Keratinocyte (primary cell): Measurements from ENCODE around the gene ZNF333. TPM values are rescaled to one million over a fixed set of nuclear protein-coding genes. Genes with fewer than 3 reads are reported as not detected.

Experiments
- DNase-seq: peaks from one replicate; pipeline ENCODE4 v3.0.0-alpha.2; 2011; ENCODE audit warnings: low read depth, missing footprints, low spot score
- FAIRE-seq: peaks from 2 replicates; lab custom pipeline; 2011; peaks lifted over from hg19 to GRCh38; lab: Jason Lieb, UNC
- H2AFZ ChIP-seq: 2 replicates; pipeline ENCODE4 v1.6.0; 2012; ENCODE audit warnings: low read length, control low read depth, inconsistent platforms; ENCODE audit not compliant: control insufficient read depth
- H3K27ac ChIP-seq: 2 replicates; pipeline ENCODE4 v1.5.1; 2011; ENCODE audit warnings: low read length; ENCODE audit not compliant: control insufficient read depth, insufficient read depth
- H3K27me3 ChIP-seq: 3 replicates; pipeline ENCODE4 v1.6.0; 2011; ENCODE audit warnings: low read length; ENCODE audit not compliant: control insufficient read depth, insufficient read depth; ENCODE audit errors: extremely low read depth
- H3K36me3 ChIP-seq, 2 experiments: 2 replicates in 1 of 2; 3 replicates in 1 of 2; pipeline ENCODE4 v1.5.1; 2011; ENCODE audit warnings: low read length in 2 of 2, mild to moderate bottlenecking in 1 of 2; ENCODE audit not compliant: control insufficient read depth in 2 of 2, insufficient read depth in 2 of 2; ENCODE audit errors: extremely low read depth in 1 of 2
- H3K4me1 ChIP-seq: 3 replicates; pipeline ENCODE4 v1.5.1; 2011; ENCODE audit warnings: low read length; ENCODE audit not compliant: control insufficient read depth, insufficient read depth; ENCODE audit errors: extremely low read depth
- H3K4me2 ChIP-seq: 3 replicates; pipeline ENCODE4 v1.6.0; 2011; ENCODE audit warnings: low read depth, low read length; ENCODE audit not compliant: control insufficient read depth, insufficient read depth; ENCODE audit errors: extremely low read depth
- H3K4me3 ChIP-seq, 3 experiments: fragments of 200-600 bp in 1 of 3; sonication (generic) in 1 of 3; 2 replicates in 2 of 3; 3 replicates in 1 of 3; pipeline ENCODE4 v1.5.1; 2011 to 2016; ENCODE audit warnings: low read length in 3 of 3, mild to moderate bottlenecking in 3 of 3, control low read depth in 2 of 3, inconsistent platforms in 1 of 3, low read depth in 1 of 3, mixed read lengths in 1 of 3, mixed run types in 1 of 3, moderate library complexity in 1 of 3; ENCODE audit not compliant: control insufficient read depth in 2 of 3, insufficient read depth in 2 of 3; ENCODE audit errors: extremely low read depth in 1 of 3
- H3K79me2 ChIP-seq: 2 replicates; pipeline ENCODE4 v1.6.0; 2012; ENCODE audit warnings: low read length; ENCODE audit not compliant: control insufficient read depth, insufficient read depth
- H3K9ac ChIP-seq: 3 replicates; pipeline ENCODE4 v1.6.0; 2011; ENCODE audit warnings: low read length; ENCODE audit not compliant: control insufficient read depth, insufficient read depth; ENCODE audit errors: extremely low read depth
- H3K9me1 ChIP-seq: 3 replicates; pipeline ENCODE4 v1.6.0; 2011; ENCODE audit warnings: low read length; ENCODE audit not compliant: control insufficient read depth, insufficient read depth; ENCODE audit errors: extremely low read depth
- H3K9me3 ChIP-seq: 2 replicates; pipeline ENCODE4 v1.5.1; 2012; ENCODE audit warnings: low read depth, low read length; ENCODE audit not compliant: control insufficient read depth
- H4K20me1 ChIP-seq: 3 replicates; pipeline ENCODE4 v1.6.0; 2011; ENCODE audit warnings: low read length; ENCODE audit not compliant: control insufficient read depth, insufficient read depth; ENCODE audit errors: extremely low read depth
- EZH2 ChIP-seq: IDR thresholded peaks from one replicate; pipeline ENCODE4 v1.6.1; 2012; ENCODE audit warnings: inconsistent platforms, mild to moderate bottlenecking, low read length, moderate library complexity
- dilution Hi-C: fragments of 300-500 bp; cut with MboI; formaldehyde crosslinking; loops from one replicate; pipeline ENCODE4 v1.7.0; 2020; ENCODE audit warnings: low sequenced_read_pairs; ENCODE audit not compliant: extremely low pct_ligation_motif_present
- polyA plus RNA-seq, 5 experiments: library from polyadenylated mRNA; depleted of rRNA in 3 of 5; stranded (reverse) in 3 of 5; stranded (forward) in 1 of 5; unstranded in 1 of 5; fragments of >200 nt; gene quantifications; 1 replicate in 1 of 5; 2 replicates in 3 of 5; 3 replicates in 1 of 5; pipeline versions ENCODE4 v1.2.1 to v1.2.3, GENCODE V29; 2011 to 2012; ENCODE audit warnings: missing spikeins in 2 of 5, low read depth in 1 of 5, low replicate concordance in 1 of 5
- TF ChIP-seq, protein P1 (sequence below), 3 experiments: IDR thresholded peaks in 1 of 3; conservative IDR thresholded peaks in 1 of 3; optimal IDR thresholded peaks in 1 of 3; 2 replicates in 2 of 3; 3 replicates in 1 of 3; pipeline versions ENCODE3 to v1.5.1; 2011; ENCODE audit warnings: low read length in 3 of 3, mild to moderate bottlenecking in 3 of 3, moderate library complexity in 2 of 3, control low read depth in 1 of 3, inconsistent platforms in 1 of 3; ENCODE audit not compliant: insufficient read depth in 2 of 3; ENCODE audit errors: extremely low read depth in 1 of 3

The ZNF333 gene
- polyA plus RNA-seq, 1 donor (not counting 4 experiments of a cell fraction or from before 2014, with no cell fraction given), result 3.6 TPM

DNA sequence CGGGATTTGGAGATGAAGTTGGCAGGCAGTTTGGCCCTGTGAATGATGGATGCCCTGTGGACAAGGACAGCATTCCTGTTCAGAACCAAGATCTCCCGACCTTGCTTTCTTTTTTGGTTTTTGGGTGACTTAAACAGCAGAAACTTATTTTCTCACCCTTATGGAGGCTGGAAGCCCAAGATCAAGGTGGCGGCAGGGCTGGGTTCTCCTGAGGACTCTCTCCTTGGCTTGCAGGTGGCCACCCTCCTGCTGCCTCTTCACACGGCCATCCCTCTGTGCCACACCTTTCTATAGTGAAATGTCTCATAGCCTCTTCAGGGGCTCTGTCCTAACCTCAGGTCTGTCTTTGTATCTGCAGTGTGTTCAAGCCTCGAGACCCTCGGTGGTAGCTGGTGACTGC, 14.0 kb downstream of the ZNF333 start:
- FAIRE-seq (no peak), DNase-seq (no peak)
- Histone ChIP-seq H3K27me3 (no peaks in the 10 kb centered on the region), H3K4me3 (no peak overlapping the region), H4K20me1 (no peaks in the 10 kb centered on the region), H3K27ac (no peak overlapping the region), H3K4me2 (no peak overlapping the region), H3K9ac (no peak overlapping the region), H3K9me1 (no peaks in the 10 kb centered on the region), H3K79me2 (no peaks in the 10 kb centered on the region), H2AFZ (no peak overlapping the region), H3K4me1 (no peaks in the 10 kb centered on the region), H3K9me3 (no peaks in the 10 kb centered on the region), H3K36me3 (peaks cover 14 to 29% of the 10 kb centered on the region in 2 experiments)
- dilution Hi-C loops, result no loop called here
- TF ChIP-seq EZH2, result no peak

DNA sequence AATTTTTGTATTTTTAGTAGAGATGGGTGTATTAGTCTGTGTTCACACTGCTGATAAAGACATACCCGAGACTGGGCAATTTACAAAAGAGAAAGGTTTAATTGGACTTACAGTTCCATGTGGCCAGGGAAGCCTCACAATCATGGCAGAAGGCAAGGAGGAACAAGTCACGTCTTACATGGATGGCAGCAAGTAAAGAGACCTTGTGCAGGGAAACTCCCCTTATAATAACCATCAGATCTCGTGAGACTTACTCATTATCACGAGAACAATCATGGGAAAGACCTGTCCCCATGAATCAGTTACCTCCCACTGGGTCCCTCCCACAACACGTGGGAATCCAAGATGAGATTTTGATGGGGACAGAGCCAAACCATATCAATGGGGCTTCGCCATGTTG, 14.6 kb downstream of the ZNF333 start:
- no peak overlapping the region for H2AFZ ChIP-seq
- H3K79me2 ChIP-seq, result no peaks in the 10 kb centered on the region
- no peaks in the 10 kb centered on the region for H3K9me3 ChIP-seq
- peaks cover 14 to 29% of the 10 kb centered on the region in 2 experiments for H3K36me3 ChIP-seq
- FAIRE-seq (no peak), DNase-seq (no peak)
- TF ChIP-seq, protein P1, sequence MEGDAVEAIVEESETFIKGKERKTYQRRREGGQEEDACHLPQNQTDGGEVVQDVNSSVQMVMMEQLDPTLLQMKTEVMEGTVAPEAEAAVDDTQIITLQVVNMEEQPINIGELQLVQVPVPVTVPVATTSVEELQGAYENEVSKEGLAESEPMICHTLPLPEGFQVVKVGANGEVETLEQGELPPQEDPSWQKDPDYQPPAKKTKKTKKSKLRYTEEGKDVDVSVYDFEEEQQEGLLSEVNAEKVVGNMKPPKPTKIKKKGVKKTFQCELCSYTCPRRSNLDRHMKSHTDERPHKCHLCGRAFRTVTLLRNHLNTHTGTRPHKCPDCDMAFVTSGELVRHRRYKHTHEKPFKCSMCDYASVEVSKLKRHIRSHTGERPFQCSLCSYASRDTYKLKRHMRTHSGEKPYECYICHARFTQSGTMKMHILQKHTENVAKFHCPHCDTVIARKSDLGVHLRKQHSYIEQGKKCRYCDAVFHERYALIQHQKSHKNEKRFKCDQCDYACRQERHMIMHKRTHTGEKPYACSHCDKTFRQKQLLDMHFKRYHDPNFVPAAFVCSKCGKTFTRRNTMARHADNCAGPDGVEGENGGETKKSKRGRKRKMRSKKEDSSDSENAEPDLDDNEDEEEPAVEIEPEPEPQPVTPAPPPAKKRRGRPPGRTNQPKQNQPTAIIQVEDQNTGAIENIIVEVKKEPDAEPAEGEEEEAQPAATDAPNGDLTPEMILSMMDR (optimal IDR thresholded peaks at IDR 0.05 in 1 of 3, IDR thresholded peaks at IDR 0.05 in 1 of 3, conservative IDR thresholded peaks at IDR 0.05 in 1 of 3; ENCODE audit: extremely low read depth in 1 of 3, insufficient read depth in 2 of 3, low read length in 3 of 3), result no peak
- TF ChIP-seq EZH2, result no peak
- no peaks in the 10 kb centered on the region for H3K9me1 ChIP-seq
- no peak overlapping the region for H3K4me2 ChIP-seq
- no peaks in the 10 kb centered on the region for H3K4me1 ChIP-seq
- H4K20me1 ChIP-seq, result no peaks in the 10 kb centered on the region
- no peak overlapping the region for H3K4me3 ChIP-seq
- dilution Hi-C loops, result no loop called here
- H3K27ac ChIP-seq, result no peak overlapping the region
- no peak overlapping the region for H3K9ac ChIP-seq
- no peaks in the 10 kb centered on the region for H3K27me3 ChIP-seq

DNA sequence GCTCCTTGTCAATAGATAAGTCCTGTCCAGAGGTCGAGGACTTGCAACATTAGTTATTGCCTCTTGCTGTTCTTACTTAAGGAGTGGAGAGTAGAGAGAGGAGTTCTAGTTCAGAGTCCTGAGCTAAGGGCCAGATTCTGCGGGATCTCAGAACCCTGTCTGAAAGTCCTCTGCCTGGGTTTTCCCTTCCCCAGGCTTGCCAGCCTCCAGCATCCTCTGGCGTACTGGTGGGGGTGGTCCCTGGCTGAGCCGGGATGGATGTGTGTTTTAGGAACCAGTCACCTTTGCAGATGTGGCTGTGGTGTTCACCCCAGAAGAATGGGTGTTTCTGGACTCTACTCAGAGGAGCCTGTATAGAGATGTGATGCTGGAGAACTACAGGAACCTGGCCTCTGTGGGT, 26.0 kb downstream of the ZNF333 start:
- H3K4me1 ChIP-seq, result no peaks in the 10 kb centered on the region
- FAIRE-seq, result no peak
- peaks cover 0 to 14% of the 10 kb centered on the region in 2 experiments for H3K36me3 ChIP-seq

More for the DNA sequence above, 26.0 kb downstream of the ZNF333 start:
- TF ChIP-seq, protein P1 (optimal IDR thresholded peaks at IDR 0.05 in 1 of 3, IDR thresholded peaks at IDR 0.05 in 1 of 3, conservative IDR thresholded peaks at IDR 0.05 in 1 of 3; ENCODE audit: extremely low read depth in 1 of 3, insufficient read depth in 2 of 3, low read length in 3 of 3), result no peak
- TF ChIP-seq EZH2, result no peak
- Histone ChIP-seq H3K9me1 (no peaks in the 10 kb centered on the region), H3K4me2 (no peak overlapping the region), H3K79me2 (no peaks in the 10 kb centered on the region), H3K4me3 (no peak overlapping the region), H3K27ac (no peak overlapping the region), H4K20me1 (no peaks in the 10 kb centered on the region), H2AFZ (no peak overlapping the region), H3K9ac (no peak overlapping the region), H3K27me3 (no peaks in the 10 kb centered on the region), H3K9me3 (peaks cover 8% of the 10 kb centered on the region)
- dilution Hi-C loops, result no loop called here
- no peak for DNase-seq
